ENCODE data around the gene ADAMTS1.

ADAMTS1 gene

DNA sequence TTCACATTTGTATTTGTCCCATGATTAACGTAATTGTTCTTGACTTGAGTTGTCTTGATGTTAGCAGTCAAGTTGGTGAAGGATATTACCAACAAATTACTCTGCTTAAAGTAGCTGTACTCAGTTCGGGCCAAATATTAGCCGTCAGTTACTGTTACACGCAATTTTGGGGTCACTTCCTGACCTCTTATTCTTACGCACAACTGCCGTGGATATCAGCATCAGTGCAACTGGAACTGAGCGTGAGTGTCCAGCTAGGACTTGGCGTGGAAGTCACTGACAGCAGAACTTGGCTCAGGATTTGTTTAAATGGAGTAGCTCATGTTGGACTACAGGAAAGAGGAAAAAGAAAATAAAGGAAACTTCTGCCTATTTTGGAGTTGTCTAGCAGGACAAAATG, 56.4 kb downstream of the ADAMTS1 start:
- no peaks in the 10 kb centered on the region for H3K36me3 ChIP-seq
- peaks cover 3% of the 10 kb centered on the region for H3K9me3 ChIP-seq (ENCODE audit: severe bottlenecking)
- no peak for DNase-seq
- no peak overlapping the region for H3K4me3 ChIP-seq (ENCODE audit: low read depth, low read length)
- TF ChIP-seq, protein P1, sequence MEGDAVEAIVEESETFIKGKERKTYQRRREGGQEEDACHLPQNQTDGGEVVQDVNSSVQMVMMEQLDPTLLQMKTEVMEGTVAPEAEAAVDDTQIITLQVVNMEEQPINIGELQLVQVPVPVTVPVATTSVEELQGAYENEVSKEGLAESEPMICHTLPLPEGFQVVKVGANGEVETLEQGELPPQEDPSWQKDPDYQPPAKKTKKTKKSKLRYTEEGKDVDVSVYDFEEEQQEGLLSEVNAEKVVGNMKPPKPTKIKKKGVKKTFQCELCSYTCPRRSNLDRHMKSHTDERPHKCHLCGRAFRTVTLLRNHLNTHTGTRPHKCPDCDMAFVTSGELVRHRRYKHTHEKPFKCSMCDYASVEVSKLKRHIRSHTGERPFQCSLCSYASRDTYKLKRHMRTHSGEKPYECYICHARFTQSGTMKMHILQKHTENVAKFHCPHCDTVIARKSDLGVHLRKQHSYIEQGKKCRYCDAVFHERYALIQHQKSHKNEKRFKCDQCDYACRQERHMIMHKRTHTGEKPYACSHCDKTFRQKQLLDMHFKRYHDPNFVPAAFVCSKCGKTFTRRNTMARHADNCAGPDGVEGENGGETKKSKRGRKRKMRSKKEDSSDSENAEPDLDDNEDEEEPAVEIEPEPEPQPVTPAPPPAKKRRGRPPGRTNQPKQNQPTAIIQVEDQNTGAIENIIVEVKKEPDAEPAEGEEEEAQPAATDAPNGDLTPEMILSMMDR (IDR thresholded peaks at IDR 0.05; ENCODE audit: low read depth, low read length) = no peak
- H3K27ac ChIP-seq = no peak overlapping the region
- peaks cover 76% of the 10 kb centered on the region for H3K27me3 ChIP-seq (ENCODE audit: insufficient read depth, low read depth, severe bottlenecking)
